HepG2 (cell line): ENCODE measurements around the gene PWP1. TPM values are rescaled to one million over a fixed set of nuclear protein-coding genes. Genes with fewer than 3 reads are reported as not detected.

ENCODE experiments used
- AGO1 ChIP-seq: fragments of 200-400 bp; formaldehyde crosslinking; IDR thresholded peaks from 2 replicates; pipeline ENCODE4 v1.6.1; 2017; ENCODE audit warnings: mild to moderate bottlenecking, low read depth, low read length, moderate library complexity; ENCODE audit not compliant: poor library complexity, severe bottlenecking
- BORCS8-MEF2B ChIP-seq: sonication (generic); formaldehyde crosslinking; IDR thresholded peaks from 2 replicates; pipeline ENCODE4 v1.8.0; 2022; ENCODE audit warnings: mild to moderate bottlenecking, missing genetic modification reagents
- CHCHD3 ChIP-seq: sonication (generic); formaldehyde crosslinking; IDR thresholded peaks from 2 replicates; pipeline ENCODE4 v1.8.0; 2022; ENCODE audit warnings: mild to moderate bottlenecking, missing genetic modification reagents, moderate library complexity
- HIC2 ChIP-seq: sonication (generic); formaldehyde crosslinking; IDR thresholded peaks from 2 replicates; pipeline ENCODE4 v1.9.0; 2022; ENCODE audit warnings: low read depth, missing genetic modification reagents
- HNRNPK ChIP-seq: fragments of 200-400 bp; formaldehyde crosslinking; IDR thresholded peaks from 2 replicates; pipeline ENCODE4 v1.6.1; 2018; ENCODE audit warnings: low read length, low read depth, moderate library complexity, mild to moderate bottlenecking; ENCODE audit not compliant: poor library complexity, severe bottlenecking
- HOXA7 ChIP-seq: sonication (generic); formaldehyde crosslinking; IDR thresholded peaks from 2 replicates; pipeline ENCODE4 v1.8.1; 2022; ENCODE audit warnings: mild to moderate bottlenecking, missing genetic modification reagents, moderate library complexity
- IKZF4 ChIP-seq: sonication (generic); formaldehyde crosslinking; IDR thresholded peaks from 2 replicates; pipeline ENCODE4 v1.5.1; 2020; ENCODE audit warnings: borderline replicate concordance, mild to moderate bottlenecking, low read depth, missing genetic modification reagents; ENCODE audit errors: not compliant biosample characterization
- MBNL3 ChIP-seq: fragments of 250-450 bp; sonication (Bioruptor Pico); conservative IDR thresholded peaks from 2 replicates; pipeline ENCODE4 v1.8.0; 2022; ENCODE audit warnings: mild to moderate bottlenecking, inconsistent platforms
- RARG ChIP-seq: sonication (generic); formaldehyde crosslinking; IDR thresholded peaks from 2 replicates; pipeline ENCODE4 v1.4.0; 2020; ENCODE audit warnings: low read depth, mild to moderate bottlenecking, missing genetic modification reagents
- SAFB2 ChIP-seq: sonication (generic); formaldehyde crosslinking; IDR thresholded peaks from 2 replicates; pipeline ENCODE4 v1.5.1; 2020; ENCODE audit warnings: missing genetic modification reagents, low read depth, mild to moderate bottlenecking, borderline replicate concordance
- SP140L ChIP-seq: sonication (generic); formaldehyde crosslinking; IDR thresholded peaks from 2 replicates; pipeline ENCODE4 v1.4.0; 2020; ENCODE audit warnings: missing genetic modification reagents, borderline replicate concordance
- ZKSCAN5 ChIP-seq: sonication (generic); formaldehyde crosslinking; IDR thresholded peaks from 2 replicates; pipeline ENCODE4 v1.5.1; 2020; ENCODE audit warnings: mild to moderate bottlenecking, missing genetic modification reagents
- ZNF296 ChIP-seq: sonication (generic); formaldehyde crosslinking; conservative IDR thresholded peaks from 2 replicates; pipeline ENCODE4 v1.5.0; 2020; ENCODE audit warnings: mild to moderate bottlenecking, missing genetic modification reagents
- ZNF414 ChIP-seq: sonication (generic); formaldehyde crosslinking; IDR thresholded peaks from 2 replicates; pipeline ENCODE4 v1.5.0; 2020; ENCODE audit warnings: missing genetic modification reagents
- ZNF430 ChIP-seq: sonication (generic); formaldehyde crosslinking; IDR thresholded peaks from 2 replicates; pipeline ENCODE4 v1.9.0; 2021; ENCODE audit warnings: mild to moderate bottlenecking, missing genetic modification reagents
- ZNF558 ChIP-seq: sonication (generic); formaldehyde crosslinking; IDR thresholded peaks from 2 replicates; pipeline ENCODE4 v1.9.0; 2022; ENCODE audit warnings: mild to moderate bottlenecking, missing genetic modification reagents, borderline replicate concordance
- polyA plus RNA-seq, 8 experiments: library from polyadenylated mRNA; depleted of rRNA in 3 of 8; stranded (reverse) in 7 of 8; unstranded in 1 of 8; fragments of >200 nt; fragmentation: Illumina TruSeq in 4 of 8; extraction: Trizol in 4 of 8; gene quantifications; 2 replicates each; pipeline versions ENCODE4 v1.2.1 to v1.2.3, GENCODE V29; 2011 to 2016; ENCODE audit warnings: low read depth in 4 of 8, missing spikeins in 1 of 8, mixed read lengths in 1 of 8; ENCODE audit not compliant: insufficient read depth in 1 of 8
- total RNA-seq, 5 experiments: library from RNA; depleted of rRNA; stranded (reverse); fragments of >200 nt; fragmentation: Illumina TruSeq; extraction: Trizol; gene quantifications; 2 replicates each; pipeline ENCODE4 v1.2.3, GENCODE V29; 2016; ENCODE audit warnings: low read depth in 1 of 5
- TF ChIP-seq, protein P1 (sequence below), 2 experiments: IDR thresholded peaks; 2 replicates each; pipeline ENCODE4 v1.6.1; 2011 to 2012; ENCODE audit warnings: low read length in 2 of 2, borderline replicate concordance in 1 of 2, low read depth in 1 of 2, mild to moderate bottlenecking in 1 of 2, moderate library complexity in 1 of 2
- TF ChIP-seq, protein P2 (sequence below): sonication (generic); formaldehyde crosslinking; IDR thresholded peaks from 2 replicates; pipeline ENCODE4 v1.8.1; 2023; ENCODE audit warnings: missing genetic modification reagents, mild to moderate bottlenecking, borderline replicate concordance

Gene PWP1
- total and polyA plus RNA-seq, 2 of the 13 experiments (the other 11 are each of a cell fraction or from before 2014, with no cell fraction given), result 65.9 to 70.2 TPM

DNA sequence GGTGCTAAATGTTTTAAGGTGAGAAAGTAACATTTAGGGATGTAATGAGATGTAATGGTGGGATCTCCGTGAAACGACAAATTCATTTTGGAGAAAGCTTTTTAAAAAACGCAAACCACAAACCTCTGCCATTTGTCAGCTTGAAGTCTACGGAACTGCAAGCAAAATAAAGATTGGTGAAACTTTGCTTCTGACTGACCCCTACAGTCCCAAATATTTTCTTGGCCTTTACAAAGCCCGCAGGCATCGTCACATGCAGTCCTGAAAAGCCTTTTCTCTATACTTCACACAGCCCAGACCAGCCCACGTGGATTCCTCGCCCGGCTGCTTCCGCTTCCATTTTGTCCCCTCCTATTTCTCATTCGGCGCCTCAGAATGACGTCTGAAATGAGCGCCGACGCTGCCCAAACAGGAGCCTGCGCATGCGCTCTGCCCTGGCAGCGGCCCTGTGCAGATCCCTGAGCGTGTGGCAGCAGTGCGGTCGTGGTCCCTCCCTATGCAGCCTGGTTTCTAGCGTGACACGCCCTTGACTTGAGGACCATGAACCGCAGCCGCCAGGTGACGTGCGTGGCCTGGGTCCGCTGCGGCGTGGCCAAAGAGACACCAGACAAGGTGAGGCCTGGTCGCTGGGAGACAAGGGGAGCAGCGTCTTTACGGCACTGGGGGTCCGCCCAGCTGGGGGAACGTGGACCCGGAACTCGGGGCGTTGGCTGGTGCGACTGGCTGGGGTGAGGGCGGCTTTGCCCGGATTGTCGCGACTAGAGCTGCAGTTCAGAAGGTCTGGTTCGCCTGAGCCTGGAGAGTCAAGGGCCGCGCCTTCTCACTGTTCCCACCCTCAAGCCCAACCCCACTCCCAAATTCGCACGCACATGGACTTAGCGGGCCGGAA lies at the start of gene PWP1 (continued):
- TF ChIP-seq, protein P1, sequence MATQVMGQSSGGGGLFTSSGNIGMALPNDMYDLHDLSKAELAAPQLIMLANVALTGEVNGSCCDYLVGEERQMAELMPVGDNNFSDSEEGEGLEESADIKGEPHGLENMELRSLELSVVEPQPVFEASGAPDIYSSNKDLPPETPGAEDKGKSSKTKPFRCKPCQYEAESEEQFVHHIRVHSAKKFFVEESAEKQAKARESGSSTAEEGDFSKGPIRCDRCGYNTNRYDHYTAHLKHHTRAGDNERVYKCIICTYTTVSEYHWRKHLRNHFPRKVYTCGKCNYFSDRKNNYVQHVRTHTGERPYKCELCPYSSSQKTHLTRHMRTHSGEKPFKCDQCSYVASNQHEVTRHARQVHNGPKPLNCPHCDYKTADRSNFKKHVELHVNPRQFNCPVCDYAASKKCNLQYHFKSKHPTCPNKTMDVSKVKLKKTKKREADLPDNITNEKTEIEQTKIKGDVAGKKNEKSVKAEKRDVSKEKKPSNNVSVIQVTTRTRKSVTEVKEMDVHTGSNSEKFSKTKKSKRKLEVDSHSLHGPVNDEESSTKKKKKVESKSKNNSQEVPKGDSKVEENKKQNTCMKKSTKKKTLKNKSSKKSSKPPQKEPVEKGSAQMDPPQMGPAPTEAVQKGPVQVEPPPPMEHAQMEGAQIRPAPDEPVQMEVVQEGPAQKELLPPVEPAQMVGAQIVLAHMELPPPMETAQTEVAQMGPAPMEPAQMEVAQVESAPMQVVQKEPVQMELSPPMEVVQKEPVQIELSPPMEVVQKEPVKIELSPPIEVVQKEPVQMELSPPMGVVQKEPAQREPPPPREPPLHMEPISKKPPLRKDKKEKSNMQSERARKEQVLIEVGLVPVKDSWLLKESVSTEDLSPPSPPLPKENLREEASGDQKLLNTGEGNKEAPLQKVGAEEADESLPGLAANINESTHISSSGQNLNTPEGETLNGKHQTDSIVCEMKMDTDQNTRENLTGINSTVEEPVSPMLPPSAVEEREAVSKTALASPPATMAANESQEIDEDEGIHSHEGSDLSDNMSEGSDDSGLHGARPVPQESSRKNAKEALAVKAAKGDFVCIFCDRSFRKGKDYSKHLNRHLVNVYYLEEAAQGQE (IDR thresholded peaks at IDR 0.05; ENCODE audit: borderline replicate concordance in 1 of 2, low read depth in 1 of 2, low read length in 2 of 2), result peak in 1 of 2 experiments; percentile 42; a peak in 1 of 4 replicates
- TF ChIP-seq ZKSCAN5 (CRISPR knock-in tag) (no peak), CHCHD3 (peak; percentile 69; the same call in 1 of the 2 replicates), RARG (CRISPR knock-in tag) (no peak), BORCS8-MEF2B (CRISPR knock-in tag) (peak; percentile 91; the same call in 1 of the 2 replicates), ZNF430 (CRISPR knock-in tag) (0 out of 2 replicates have a peak, but pooled peaks have one; percentile 37), SP140L (CRISPR knock-in tag) (0 out of 2 replicates have a peak, but pooled peaks have one; percentile 2), ZNF296 (CRISPR knock-in tag) (peak; percentile 80; the same call in 1 of the 2 replicates), MBNL3 (CRISPR knock-in tag) (no peak), IKZF4 (CRISPR knock-in tag) (peak; percentile 99), ZNF414 (CRISPR knock-in tag) (no peak), SAFB2 (CRISPR knock-in tag) (0 out of 2 replicates have a peak, but pooled peaks have one; percentile 67), HNRNPK (peak; percentile 57), ZNF558 (CRISPR knock-in tag) (peak; percentile 37; the same call in 1 of the 2 replicates), HOXA7 (CRISPR knock-in tag) (no peak), HIC2 (0 out of 2 replicates have a peak, but pooled peaks have one; percentile 15), AGO1 (peak; percentile 23)
- TF ChIP-seq, protein P2, sequence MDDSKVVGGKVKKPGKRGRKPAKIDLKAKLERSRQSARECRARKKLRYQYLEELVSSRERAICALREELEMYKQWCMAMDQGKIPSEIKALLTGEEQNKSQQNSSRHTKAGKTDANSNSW (CRISPR knock-in tag), result peak; percentile 82; the same call in 1 of the 2 replicates
